CD8-positive, alpha-beta memory T cell (primary cell): ENCODE data around the gene SPRED2. TPM values are rescaled to one million over a fixed set of nuclear protein-coding genes. Genes with fewer than 3 reads are reported as not detected.

Source experiments
- CTCF ChIA-PET: fragments of 350-600 bp; sonication (Branson Sonifier 250); formaldehyde crosslinking; loops from one replicate; lab custom pipeline; 2021; ENCODE audit warnings: antibody characterized with exemption; lab: Charles Lee
- POLR2A ChIA-PET: fragments of 350-600 bp; sonication (Branson Sonifier 250); formaldehyde crosslinking; loops from one replicate; lab custom pipeline; 2021; ENCODE audit warnings: antibody characterized with exemption; lab: Charles Lee
- DNase-seq, 5 donors: peaks; one replicate each; pipeline versions ENCODE4 v3.0.0 to v3.0.0-alpha.2; 2020 to 2022; ENCODE audit warnings: mixed read lengths in 1 of 5
- H3K27ac ChIP-seq: one replicate; pipeline ENCODE4 v1.7.0; 2013; ENCODE audit warnings: low read depth, mild to moderate bottlenecking, low read length, moderate library complexity
- H3K27me3 ChIP-seq: 2 replicates; pipeline ENCODE4 v1.7.0; 2013; ENCODE audit warnings: low read length, mild to moderate bottlenecking; ENCODE audit not compliant: insufficient read depth, poor library complexity, severe bottlenecking
- H3K36me3 ChIP-seq: 2 replicates; pipeline ENCODE4 v1.7.0; 2013; ENCODE audit warnings: mild to moderate bottlenecking, low read length, moderate library complexity; ENCODE audit not compliant: insufficient read depth
- H3K4me1 ChIP-seq: 2 replicates; pipeline ENCODE4 v1.7.0; 2013; ENCODE audit warnings: mild to moderate bottlenecking, low read length, moderate library complexity; ENCODE audit not compliant: insufficient read depth
- H3K4me3 ChIP-seq: 2 replicates; pipeline ENCODE4 v1.7.0; 2013; ENCODE audit warnings: mild to moderate bottlenecking, low read length
- H3K9me3 ChIP-seq: 2 replicates; pipeline ENCODE4 v1.7.0; 2013; ENCODE audit warnings: mild to moderate bottlenecking, low read length
- H3K27ac Mint-ChIP-seq, 8 donors: one replicate each; pipeline ENCODE4 v1.8.0; 2020 to 2021; ENCODE audit warnings: mixed read lengths in 8 of 8, mild to moderate bottlenecking in 6 of 8, inconsistent platforms in 3 of 8, moderate library complexity in 3 of 8
- H3K27me3 Mint-ChIP-seq, 2 donors: one replicate each; pipeline ENCODE4 v1.8.0; 2020 to 2021; ENCODE audit warnings: mixed read lengths in 2 of 2, mild to moderate bottlenecking in 1 of 2, moderate library complexity in 1 of 2
- H3K36me3 Mint-ChIP-seq, 3 donors: one replicate each; pipeline ENCODE4 v1.8.0; 2020 to 2021; ENCODE audit warnings: mixed read lengths in 3 of 3, inconsistent platforms in 1 of 3, mild to moderate bottlenecking in 1 of 3
- H3K4me1 Mint-ChIP-seq, 3 donors: one replicate each; pipeline ENCODE4 v1.8.0; 2020 to 2021; ENCODE audit warnings: mixed read lengths in 3 of 3, inconsistent platforms in 1 of 3, mild to moderate bottlenecking in 1 of 3
- H3K4me3 Mint-ChIP-seq, 7 donors: one replicate each; pipeline ENCODE4 v1.8.0; 2020 to 2021; ENCODE audit warnings: mixed read lengths in 7 of 7, mild to moderate bottlenecking in 6 of 7, moderate library complexity in 4 of 7, inconsistent platforms in 2 of 7
- H3K9me3 Mint-ChIP-seq, 5 donors: one replicate each; pipeline ENCODE4 v1.8.0; 2020 to 2022; ENCODE audit warnings: mixed read lengths in 5 of 5, mild to moderate bottlenecking in 3 of 5, moderate library complexity in 2 of 5, inconsistent platforms in 1 of 5
- polyA plus RNA-seq: library from polyadenylated mRNA; unstranded; fragments of 300-500 nt; fragmentation: Illumina TruSeq; gene quantifications from one replicate; pipeline ENCODE4 v1.2.3, GENCODE V29; 2021
- total RNA-seq, 2 experiments: library from RNA; stranded (reverse); gene quantifications; one replicate each; pipeline ENCODE4 v1.2.3, GENCODE V29; 2021

The SPRED2 gene
- total and polyA plus RNA-seq, 3 experiments from 2014 or later, result 1.3 to 4.0 (median 3.0) TPM

GRCh38 chr2:65473045-65473444, 40.6 kb upstream of the SPRED2 start:
- no peaks in the 10 kb centered on the region for H3K9me3 ChIP-seq
- peaks cover 0 to 15% (median 0%) of the 10 kb centered on the region in 3 donors for H3K36me3 Mint-ChIP-seq
- no peak overlapping the region for H3K4me3 ChIP-seq
- CTCF ChIA-PET, result no interaction called here
- H3K36me3 ChIP-seq, result no peaks in the 10 kb centered on the region
- no peak overlapping the region for H3K27ac Mint-ChIP-seq
- peaks cover 4 to 12% (median 7%) of the 10 kb centered on the region in 5 donors for H3K9me3 Mint-ChIP-seq
- DNase-seq, result no peak
- POLR2A ChIA-PET, result interaction anchor here (0.6 kb wide), 1 partner anchor 25 kb away, joined by 3 read pairs; no protein-coding TSS in a partner anchor
- no peak overlapping the region for H3K4me3 Mint-ChIP-seq
- no peaks in the 10 kb centered on the region for H3K4me1 ChIP-seq
- no peaks in the 10 kb centered on the region for H3K4me1 Mint-ChIP-seq
- no peak overlapping the region for H3K27ac ChIP-seq
- H3K27me3 Mint-ChIP-seq, result peaks cover 3 to 11% of the 10 kb centered on the region in 2 donors
- H3K27me3 ChIP-seq, result no peaks in the 10 kb centered on the region

- CTCF ChIA-PET, result no interaction called here
- H3K4me1 ChIP-seq, result no peaks in the 10 kb centered on the region
- H3K27me3 Mint-ChIP-seq, result peaks cover 3 to 7% of the 10 kb centered on the region in 2 donors
- H3K27ac Mint-ChIP-seq, result no peak overlapping the region
- DNase-seq, result no peak
- H3K27me3 ChIP-seq, result no peaks in the 10 kb centered on the region
- no peaks in the 10 kb centered on the region for H3K4me1 Mint-ChIP-seq
- no peak overlapping the region for H3K4me3 ChIP-seq
- no peak overlapping the region for H3K4me3 Mint-ChIP-seq
- no peaks in the 10 kb centered on the region for H3K9me3 ChIP-seq
- peaks cover 4 to 12% (median 7%) of the 10 kb centered on the region in 5 donors for H3K9me3 Mint-ChIP-seq
- H3K36me3 ChIP-seq, result no peaks in the 10 kb centered on the region
- POLR2A ChIA-PET, result no interaction called here
- H3K27ac ChIP-seq, result no peak overlapping the region
- H3K36me3 Mint-ChIP-seq, result peaks cover 0 to 15% (median 0%) of the 10 kb centered on the region in 3 donors
Measured at GRCh38 chr2:65471409-65471808, 39.0 kb upstream of the SPRED2 start.

- ChIA-PET POLR2A (no interaction called here), CTCF (no interaction called here)
- Histone ChIP-seq H3K27me3 (no peaks in the 10 kb centered on the region), H3K27ac (no peak overlapping the region), H3K36me3 (no peaks in the 10 kb centered on the region), H3K4me3 (no peak overlapping the region), H3K9me3 (no peaks in the 10 kb centered on the region), H3K4me1 (no peaks in the 10 kb centered on the region)
- H3K4me3 Mint-ChIP-seq, result no peak overlapping the region
- H3K27ac Mint-ChIP-seq, result peak overlapping the region in 1 of 8 donors; percentile 45
- H3K36me3 Mint-ChIP-seq, result no peaks in the 10 kb centered on the region
- H3K27me3 Mint-ChIP-seq, result peaks cover 7 to 12% of the 10 kb centered on the region in 2 donors
- peaks cover 0 to 2% (median 0%) of the 10 kb centered on the region in 3 donors for H3K4me1 Mint-ChIP-seq
- DNase-seq, result no peak
- no peaks in the 10 kb centered on the region for H3K9me3 Mint-ChIP-seq
Measured at GRCh38 chr2:65466551-65466950, 34.2 kb upstream of the SPRED2 start.

- Histone ChIP-seq H3K4me1 (no peaks in the 10 kb centered on the region), H3K27me3 (no peaks in the 10 kb centered on the region), H3K36me3 (no peaks in the 10 kb centered on the region), H3K4me3 (no peak overlapping the region), H3K9me3 (no peaks in the 10 kb centered on the region), H3K27ac (no peak overlapping the region)
- CTCF ChIA-PET, result no interaction called here
- Mint-ChIP-seq H3K27ac (no peak overlapping the region), H3K27me3 (peaks cover 8 to 19% of the 10 kb centered on the region in 2 donors), H3K36me3 (no peaks in the 10 kb centered on the region), H3K4me3 (no peak overlapping the region), H3K9me3 (peaks cover 0 to 1% (median 0%) of the 10 kb centered on the region in 5 donors), H3K4me1 (peaks cover 0 to 2% (median 0%) of the 10 kb centered on the region in 3 donors)
- POLR2A ChIA-PET, result no interaction called here
- no peak for DNase-seq
Measured at GRCh38 chr2:65465857-65466256, 33.5 kb upstream of the SPRED2 start.

GRCh38 chr2:65465124-65465523, 32.7 kb upstream of the SPRED2 start:
- Histone ChIP-seq H3K9me3 (no peaks in the 10 kb centered on the region), H3K4me3 (no peak overlapping the region), H3K27ac (no peak overlapping the region), H3K27me3 (no peaks in the 10 kb centered on the region), H3K4me1 (no peaks in the 10 kb centered on the region), H3K36me3 (no peaks in the 10 kb centered on the region)
- Mint-ChIP-seq H3K9me3 (peaks cover 0 to 1% (median 0%) of the 10 kb centered on the region in 5 donors), H3K4me1 (peaks cover 0 to 2% (median 0%) of the 10 kb centered on the region in 3 donors), H3K36me3 (no peaks in the 10 kb centered on the region), H3K4me3 (no peak overlapping the region), H3K27ac (no peak overlapping the region), H3K27me3 (peaks cover 10 to 21% of the 10 kb centered on the region in 2 donors)
- no peak for DNase-seq
- ChIA-PET CTCF (no interaction called here), POLR2A (no interaction called here)

- Histone ChIP-seq H3K4me1 (no peaks in the 10 kb centered on the region), H3K27me3 (no peaks in the 10 kb centered on the region), H3K4me3 (no peak overlapping the region), H3K9me3 (no peaks in the 10 kb centered on the region), H3K27ac (no peak overlapping the region), H3K36me3 (no peaks in the 10 kb centered on the region)
- Mint-ChIP-seq H3K4me3 (no peak overlapping the region), H3K4me1 (peaks cover 0 to 2% (median 0%) of the 10 kb centered on the region in 3 donors), H3K27me3 (peaks cover 10 to 27% of the 10 kb centered on the region in 2 donors), H3K9me3 (peaks cover 0 to 1% (median 0%) of the 10 kb centered on the region in 5 donors), H3K36me3 (no peaks in the 10 kb centered on the region), H3K27ac (no peak overlapping the region)
- DNase-seq, result no peak
- ChIA-PET CTCF (no interaction called here), POLR2A (no interaction called here)
Measured at GRCh38 chr2:65464604-65465003, 32.2 kb upstream of the SPRED2 start.

GRCh38 chr2:65458999-65459398, 26.6 kb upstream of the SPRED2 start:
- Mint-ChIP-seq H3K4me3 (no peak overlapping the region), H3K27ac (no peak overlapping the region), H3K9me3 (peaks cover 0 to 1% (median 0%) of the 10 kb centered on the region in 5 donors), H3K36me3 (no peaks in the 10 kb centered on the region), H3K4me1 (no peaks in the 10 kb centered on the region), H3K27me3 (peaks cover 21 to 54% of the 10 kb centered on the region in 2 donors)
- Histone ChIP-seq H3K9me3 (no peaks in the 10 kb centered on the region), H3K4me1 (no peaks in the 10 kb centered on the region), H3K27ac (no peak overlapping the region), H3K4me3 (no peak overlapping the region), H3K36me3 (no peaks in the 10 kb centered on the region), H3K27me3 (no peaks in the 10 kb centered on the region)
- ChIA-PET CTCF (no interaction called here), POLR2A (no interaction called here)
- no peak for DNase-seq

- H3K36me3 Mint-ChIP-seq, result no peaks in the 10 kb centered on the region
- H3K27ac ChIP-seq, result no peak overlapping the region
- peaks cover 0 to 1% (median 0%) of the 10 kb centered on the region in 5 donors for H3K9me3 Mint-ChIP-seq
- no peak for DNase-seq
- H3K27ac Mint-ChIP-seq, result no peak overlapping the region
- H3K36me3 ChIP-seq, result no peaks in the 10 kb centered on the region
- H3K9me3 ChIP-seq, result no peaks in the 10 kb centered on the region
- CTCF ChIA-PET, result no interaction called here
- no peak overlapping the region for H3K4me3 Mint-ChIP-seq
- H3K4me3 ChIP-seq, result no peak overlapping the region
- no peaks in the 10 kb centered on the region for H3K27me3 ChIP-seq
- H3K4me1 ChIP-seq, result no peaks in the 10 kb centered on the region
- POLR2A ChIA-PET, result no interaction called here
- peaks cover 23 to 62% of the 10 kb centered on the region in 2 donors for H3K27me3 Mint-ChIP-seq
- H3K4me1 Mint-ChIP-seq, result no peaks in the 10 kb centered on the region
Measured at GRCh38 chr2:65456886-65457285, 24.5 kb upstream of the SPRED2 start.
